ENCODE data around the gene NUP58. TPM values are rescaled to one million over a fixed set of nuclear protein-coding genes. Genes with fewer than 3 reads are reported as not detected.
"Not testable (repeated sequence)": the region's sequence is repeated elsewhere in the genome, so short reads cannot be mapped to it uniquely, and the experiment has no call there.

Gene NUP58
- total RNA-seq, 1 experiment from 2014 or later: 99.1 TPM

DNA sequence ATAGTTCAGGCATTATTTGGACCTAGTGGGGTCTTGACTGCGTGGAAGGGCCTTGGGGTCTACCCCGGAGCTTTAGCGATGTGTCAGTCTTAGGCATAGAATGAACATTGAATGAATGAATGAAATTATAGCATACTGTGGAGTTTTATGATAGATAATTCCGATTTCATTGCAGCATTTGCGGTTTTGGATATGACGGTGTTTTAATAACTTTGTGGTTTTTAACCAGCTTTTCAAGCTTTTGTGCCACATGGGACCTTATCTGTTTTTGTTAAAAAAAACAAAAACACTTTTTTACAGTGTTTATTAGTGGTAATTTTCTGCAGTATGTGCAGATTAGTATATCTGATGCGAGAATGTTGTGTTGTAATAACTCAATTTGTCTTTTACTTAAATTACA, 696 bp downstream of the NUP58 start:
- DNase-seq (ENCODE audit: extremely low read depth, low read depth): no peak

DNA sequence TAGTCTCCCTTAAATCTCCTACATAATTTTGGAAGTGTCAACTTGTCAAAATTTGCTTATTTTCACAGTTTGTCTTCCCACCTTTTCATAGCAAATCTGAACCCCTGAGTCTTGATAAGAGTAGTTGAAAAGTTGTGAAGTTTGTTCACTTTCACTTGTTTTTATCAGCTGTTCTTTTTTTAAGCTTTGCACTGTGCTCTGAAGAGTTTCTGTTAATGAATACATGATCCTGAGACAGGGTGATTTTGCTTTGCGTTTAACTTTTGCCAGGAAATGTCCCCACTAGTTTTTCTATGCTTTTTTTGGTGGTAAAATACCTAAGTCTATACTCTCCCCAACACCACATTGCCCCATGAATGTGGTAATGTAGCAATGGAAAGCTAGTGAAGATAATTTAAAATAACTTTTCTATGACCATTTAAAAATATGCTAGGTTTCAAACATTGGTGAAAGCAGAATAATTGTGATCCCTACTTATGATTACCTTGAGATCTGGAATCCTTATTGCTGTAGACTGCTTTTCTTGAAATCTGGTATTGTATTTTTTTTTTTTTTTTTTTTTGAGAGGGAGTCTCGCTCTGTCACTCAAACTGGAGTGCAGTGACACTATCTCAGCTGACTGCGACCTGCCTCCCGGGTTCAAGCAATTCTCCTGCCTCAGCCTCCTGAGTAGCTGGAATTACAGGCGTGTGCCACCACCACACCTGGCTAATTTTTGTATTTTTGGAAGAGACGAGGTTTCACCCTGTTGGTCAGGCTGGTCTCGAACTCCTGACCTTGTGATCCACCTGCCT, 5.4 kb downstream of the NUP58 start:
- DNase-seq (ENCODE audit: extremely low read depth, low read depth): no peak

GRCh38 chr13:25310891-25311290, 9.5 kb downstream of the NUP58 start:
- DNase-seq (ENCODE audit: extremely low read depth, low read depth): no peak

DNA sequence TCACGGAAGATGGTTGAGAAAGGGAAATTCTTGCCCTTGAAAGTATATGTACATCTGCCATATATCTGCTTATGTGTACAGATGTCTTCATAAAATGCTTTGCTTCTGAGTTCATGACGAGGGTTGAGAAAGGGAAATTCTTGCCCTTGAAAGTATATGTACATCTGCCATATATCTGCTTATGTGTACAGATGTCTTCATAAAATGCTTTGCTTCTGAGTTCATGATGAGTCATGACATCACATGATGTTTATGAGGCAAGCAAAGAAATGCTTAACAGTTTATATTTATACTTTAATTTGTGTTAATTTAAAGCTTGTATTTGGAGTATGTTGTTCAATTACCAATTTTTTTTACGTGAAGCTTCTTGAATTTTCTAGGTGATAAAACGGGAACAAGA, 17.5 kb downstream of the NUP58 start:
- peak; percentile 12 for DNase-seq (ENCODE audit: extremely low read depth, low read depth)

- no peak for DNase-seq (ENCODE audit: extremely low read depth, low read depth)
These were observed 18.3 kb downstream of the NUP58 start for GRCh38 chr13:25319771-25320170.

DNA sequence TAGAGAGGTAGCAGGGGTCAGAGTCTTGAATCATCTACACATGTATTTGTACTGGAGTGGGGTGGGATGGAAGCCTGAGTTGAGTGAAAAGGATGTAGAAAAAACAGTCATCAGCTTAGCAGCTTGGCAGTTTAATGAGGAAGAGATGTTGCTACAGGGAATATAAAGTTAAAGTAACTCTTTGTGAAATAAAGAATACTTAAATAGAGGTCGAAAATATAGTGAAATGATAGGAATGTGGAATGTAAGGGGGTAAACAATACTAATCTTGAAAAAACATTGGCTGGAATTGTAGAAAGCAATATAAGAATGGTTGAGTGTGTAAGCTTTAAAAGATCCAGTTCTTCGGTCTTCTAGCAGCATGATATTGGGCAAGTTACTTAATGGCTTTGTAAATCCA, 22.7 kb downstream of the NUP58 start:
- DNase-seq (ENCODE audit: extremely low read depth, low read depth): no peak

- DNase-seq (ENCODE audit: extremely low read depth, low read depth): peak; percentile 13
These were observed 28.3 kb downstream of the NUP58 start for GRCh38 chr13:25329706-25330105.

DNA sequence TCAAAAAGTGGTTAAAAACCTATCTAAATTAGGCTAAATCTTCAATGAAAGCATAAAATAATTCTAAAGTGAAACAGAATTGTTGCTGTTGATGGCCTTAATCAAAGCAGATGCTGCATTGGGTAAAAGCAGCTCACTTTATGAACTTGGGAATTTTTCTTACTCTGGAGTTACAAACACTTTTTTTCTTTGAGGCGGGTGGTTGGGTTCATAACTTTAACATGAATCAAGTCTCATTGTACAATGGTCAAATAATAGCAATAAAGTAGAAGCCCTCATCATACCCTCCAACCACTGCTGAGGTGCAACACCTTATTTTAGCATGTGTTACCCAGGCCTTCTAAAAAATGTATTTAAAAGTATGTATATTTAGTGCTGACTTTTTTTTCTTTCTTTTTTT, 29.1 kb downstream of the NUP58 start:
- no peak for DNase-seq (ENCODE audit: extremely low read depth, low read depth)

DNA sequence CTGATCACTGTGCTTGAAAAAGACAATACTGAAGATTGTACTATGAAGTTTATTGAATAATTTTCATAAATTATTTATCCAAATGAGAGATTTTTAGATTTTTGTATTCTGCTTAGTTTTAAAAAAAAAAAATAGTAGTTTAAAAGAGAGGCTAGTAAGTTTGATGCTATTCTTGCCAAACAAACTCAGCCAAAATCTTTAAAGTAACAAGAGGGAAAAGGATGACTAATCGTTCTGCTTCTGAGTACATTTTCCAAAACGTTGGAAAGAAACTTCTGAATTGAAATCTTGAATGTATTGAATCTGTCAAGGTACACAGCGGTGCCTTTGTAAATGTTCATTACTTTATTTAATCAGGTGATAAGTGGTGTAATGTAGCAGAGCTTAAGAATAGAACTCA, 34.4 kb downstream of the NUP58 start:
- DNase-seq (ENCODE audit: extremely low read depth, low read depth): no peak

GRCh38 chr13:25345576-25345975, 44.2 kb downstream of the NUP58 start:
- DNase-seq (ENCODE audit: extremely low read depth, low read depth): no peak

- DNase-seq (ENCODE audit: extremely low read depth, low read depth): no peak
These were observed 45.7 kb downstream of the NUP58 start for GRCh38 chr13:25347151-25347550.

- no peak for DNase-seq (ENCODE audit: extremely low read depth, low read depth)
These were observed 50.0 kb downstream of the NUP58 start for GRCh38 chr13:25351404-25351803.

DNA sequence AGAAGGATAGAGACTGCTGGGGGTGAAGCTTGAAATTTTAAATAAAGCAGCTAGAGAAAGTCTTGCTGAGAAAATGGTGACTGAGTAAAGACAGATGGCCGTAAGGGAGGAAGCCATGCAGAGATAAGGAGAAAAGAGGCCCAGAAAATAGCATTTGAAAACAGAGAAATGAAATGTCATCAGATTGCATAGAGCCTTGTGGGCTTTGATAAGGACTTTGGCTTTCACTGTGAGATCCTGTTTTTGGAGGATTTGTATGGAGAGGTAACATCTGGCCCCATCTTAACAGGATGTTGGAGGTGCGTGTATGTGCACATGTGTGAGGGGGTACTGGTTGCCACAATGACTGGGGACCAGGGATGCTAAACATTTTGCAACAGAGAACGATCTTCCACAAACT, 50.8 kb downstream of the NUP58 start:
- no peak for DNase-seq (ENCODE audit: extremely low read depth, low read depth)

DNA sequence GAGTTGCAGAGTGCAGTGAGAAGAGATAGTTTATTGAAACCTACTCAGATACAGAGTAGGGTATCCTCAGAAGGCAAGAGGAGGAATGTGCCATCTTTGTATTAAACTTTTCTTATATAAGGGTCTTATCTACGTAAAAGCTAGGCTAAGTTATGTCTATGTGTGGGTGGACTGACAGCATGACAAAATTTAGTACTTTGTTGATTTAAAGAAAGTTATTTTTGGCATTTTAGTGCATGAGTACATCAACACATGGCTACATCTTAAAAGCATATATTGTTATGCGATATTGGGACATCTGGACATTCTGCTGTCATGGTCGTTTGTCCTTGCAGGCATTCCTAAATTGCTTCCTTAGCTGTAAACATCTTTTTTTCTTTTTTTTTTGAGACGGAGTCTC, 51.4 kb downstream of the NUP58 start:
- no peak for DNase-seq (ENCODE audit: extremely low read depth, low read depth)

GRCh38 chr13:25353344-25353743, 51.9 kb downstream of the NUP58 start:
- no peak for DNase-seq (ENCODE audit: extremely low read depth, low read depth)

- DNase-seq (ENCODE audit: extremely low read depth, low read depth): no peak
These were observed 53.0 kb downstream of the NUP58 start for GRCh38 chr13:25354377-25354776.

GRCh38 chr13:25360443-25360842, 59.0 kb downstream of the NUP58 start:
- DNase-seq (ENCODE audit: extremely low read depth, low read depth): not testable (repeated sequence)

DNA sequence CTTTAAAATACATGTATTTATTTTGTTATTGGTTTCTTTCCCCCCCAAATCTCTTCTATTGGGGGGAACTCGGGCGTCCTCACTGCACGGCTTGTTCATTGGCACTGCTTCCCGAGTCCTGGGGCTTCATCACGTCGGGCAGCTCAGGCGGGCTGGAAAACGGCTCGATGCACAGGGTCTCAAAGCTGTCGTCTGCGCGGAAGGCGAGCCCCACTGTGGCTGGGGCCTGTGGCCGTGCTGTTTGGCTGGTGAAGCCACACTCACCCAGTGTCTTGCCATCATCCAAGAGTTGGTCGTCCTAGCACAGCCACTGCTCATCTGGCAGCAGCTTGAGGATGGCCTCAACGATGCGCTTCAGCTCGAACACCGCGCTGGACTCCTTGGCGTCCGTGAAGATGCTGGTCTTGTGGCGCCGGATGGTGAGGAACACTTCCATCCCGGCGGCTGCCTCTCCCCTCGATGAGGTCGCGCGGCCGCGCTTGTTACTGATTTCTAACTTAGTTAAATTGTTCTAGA, 64.4 kb downstream of the NUP58 start:
- DNase-seq (ENCODE audit: extremely low read depth, low read depth): no peak

DNA sequence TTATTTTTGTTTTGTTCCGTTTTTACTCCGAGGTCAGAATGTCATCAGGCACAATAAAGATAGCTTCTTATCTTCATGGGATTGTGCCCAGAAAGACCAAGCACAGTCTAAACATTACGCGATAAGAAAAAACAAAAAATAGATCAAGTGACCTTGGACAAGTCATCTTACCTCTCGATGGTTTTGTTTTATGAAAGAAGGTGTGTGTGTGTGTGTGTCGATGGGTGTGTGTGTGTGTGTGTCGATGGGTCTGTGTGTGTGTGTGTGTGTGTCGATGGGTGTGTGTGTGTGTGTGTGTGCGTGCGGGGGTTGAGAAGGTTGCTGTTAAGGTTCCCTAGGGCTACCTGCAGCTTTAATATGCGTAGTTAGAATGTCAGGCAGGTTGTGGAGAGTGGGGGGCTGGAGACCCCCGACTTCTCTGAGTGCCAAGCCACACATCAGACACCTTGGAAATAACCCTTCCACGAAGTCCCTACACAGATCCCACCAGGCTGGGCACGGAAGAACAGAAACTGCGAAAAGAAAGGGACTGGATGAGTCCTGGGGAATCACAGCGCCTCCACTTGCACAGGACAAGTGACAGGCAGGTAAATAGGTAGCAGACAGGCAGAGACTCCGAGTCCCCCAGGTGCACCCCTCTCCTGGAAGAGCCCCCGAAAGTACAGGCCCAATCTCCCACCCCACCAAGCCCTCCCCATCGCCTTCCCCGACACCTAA, 69.9 kb downstream of the NUP58 start:
- no peak for DNase-seq (ENCODE audit: extremely low read depth, low read depth)

DNA sequence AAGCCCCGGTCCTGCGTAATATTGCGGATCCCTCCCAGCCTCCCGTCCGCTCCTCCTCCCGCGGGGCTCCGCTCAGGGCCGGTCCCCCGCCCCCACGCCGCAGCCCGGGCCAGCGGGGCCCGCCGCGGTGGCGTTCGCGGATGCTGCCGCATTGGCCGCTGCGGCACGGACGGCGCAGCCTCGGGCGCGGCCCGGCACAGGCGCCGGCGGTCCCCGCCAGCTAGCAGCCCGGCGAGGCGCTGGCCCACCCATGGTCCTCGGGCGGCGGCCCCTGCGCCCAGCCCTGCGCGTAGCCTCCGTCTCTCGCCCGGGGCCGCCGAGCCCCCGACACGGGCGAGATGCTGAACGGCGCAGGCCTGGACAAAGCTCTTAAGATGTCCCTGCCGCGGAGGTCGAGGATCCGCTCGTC, 70.5 kb downstream of the NUP58 start, which contains the start of gene ATP8A2:
Gene ATP8A2, plus strand, starts transcription at position 100 of the 409 bp plus-strand sequence. Its CDS starts 239 bp downstream, at position 339.
- DNase-seq (ENCODE audit: extremely low read depth, low read depth): no peak

GRCh38 chr13:25372284-25373081, 71.1 kb downstream of the NUP58 start:
- no peak for DNase-seq (ENCODE audit: extremely low read depth, low read depth)

Data from NCI-H460 (cell line).